NOMO-1 treated with dmso at 0.1 percent for 144 hours (cell line): ENCODE results near the gene B3GAT1.
"Not testable (repeated sequence)": the region's sequence is repeated elsewhere in the genome, so short reads cannot be mapped to it uniquely, and the experiment has no call there.

Experiments
- DNase-seq: peaks from one replicate; lab custom pipeline; 2025; ENCODE audit not compliant: unreplicated experiment; lab: John Stamatoyannopoulos, UW

B3GAT1 gene

DNA sequence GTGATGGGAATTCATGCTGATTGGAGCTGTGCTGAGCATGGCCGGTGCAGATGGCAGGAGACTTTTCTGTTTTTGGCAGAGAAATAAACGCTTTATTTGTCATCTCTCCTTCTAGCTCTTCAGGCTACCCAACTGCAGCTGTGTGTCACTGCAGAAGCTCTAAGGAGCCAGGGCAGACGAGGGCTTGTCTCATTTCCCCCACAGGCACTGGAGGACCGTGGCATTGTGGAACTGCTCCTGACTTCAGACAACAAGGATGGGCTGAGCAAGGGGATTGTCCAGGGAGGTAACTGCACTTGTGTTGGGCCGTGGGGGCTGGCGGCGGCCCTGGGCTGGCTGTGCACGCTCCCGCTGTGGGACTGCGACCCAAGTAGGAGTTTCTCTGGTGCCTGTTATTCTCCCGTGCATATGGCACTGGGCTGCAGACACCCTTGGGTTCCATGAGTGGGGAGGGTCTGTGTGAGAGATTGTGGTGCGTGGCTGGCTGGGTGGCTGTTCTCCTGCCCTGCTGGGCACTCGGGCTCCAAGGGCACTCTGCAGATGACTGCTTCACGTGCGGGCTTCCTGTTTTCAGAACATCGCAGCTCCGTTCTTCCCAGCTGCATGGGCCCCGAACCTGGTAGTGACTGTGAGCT is 53.1 kb downstream of the B3GAT1 start:
- DNase-seq: no peak

- no peak for DNase-seq
Observed at GRCh38 chr11:134358165-134358855, 53.7 kb downstream of the B3GAT1 start.

GRCh38 chr11:134357545-134357839 is 54.5 kb downstream of the B3GAT1 start:
- no peak for DNase-seq

- DNase-seq: no peak
Observed at GRCh38 chr11:134356656-134357544, 55.1 kb downstream of the B3GAT1 start.

- DNase-seq: no peak
Observed at GRCh38 chr11:134355656-134356055, 56.4 kb downstream of the B3GAT1 start.

- DNase-seq: no peak
Observed at GRCh38 chr11:134355136-134355535, 56.9 kb downstream of the B3GAT1 start.

DNA sequence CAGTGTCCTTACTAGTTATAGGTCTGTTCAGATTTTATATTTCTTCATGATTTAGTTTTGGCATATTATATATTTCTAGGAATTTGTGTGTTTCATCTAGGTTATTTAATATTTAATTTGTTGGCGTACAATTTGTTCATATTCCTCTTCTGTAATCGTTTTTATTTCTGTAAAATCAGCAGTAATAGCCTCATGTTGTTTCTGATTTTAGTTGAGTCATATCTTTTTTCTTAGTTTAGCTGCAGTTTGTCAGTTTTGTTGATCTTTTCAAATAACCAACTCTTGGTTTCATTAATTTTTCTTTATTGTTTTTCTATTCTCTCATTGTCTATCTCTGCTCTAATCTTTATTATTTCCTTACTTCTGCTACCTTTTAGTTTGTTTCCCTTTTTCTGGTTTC is 59.9 kb downstream of the B3GAT1 start:
- DNase-seq: no peak

GRCh38 chr11:134350381-134350780 is 61.7 kb downstream of the B3GAT1 start:
- no peak for DNase-seq

DNA sequence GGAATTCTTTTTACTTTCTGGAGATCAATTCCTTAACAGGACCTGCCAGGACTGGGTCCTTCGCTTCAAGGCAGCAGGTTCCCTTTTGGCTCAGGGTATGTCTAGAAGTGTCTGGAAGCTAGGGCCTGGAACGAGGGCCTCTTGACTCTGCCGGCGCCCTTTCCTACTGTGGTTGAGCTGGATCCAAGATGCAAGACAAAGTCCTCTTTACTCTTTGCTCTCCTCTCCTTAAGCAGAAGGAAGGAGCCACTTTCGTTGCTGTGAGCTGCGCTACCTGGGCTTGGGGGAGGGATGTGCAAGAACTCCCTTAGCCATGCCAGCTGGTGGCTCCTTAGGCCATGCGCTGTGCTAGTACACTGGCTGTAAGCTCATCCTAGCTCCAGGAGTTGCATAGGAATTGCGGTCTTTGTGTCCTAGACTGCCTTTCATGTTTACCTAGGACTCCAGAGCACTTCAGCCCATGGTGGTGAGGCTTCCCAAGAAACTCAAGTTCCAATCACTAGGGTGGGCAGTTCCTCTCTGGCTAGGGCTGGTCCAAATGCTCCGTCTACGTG is 62.2 kb downstream of the B3GAT1 start:
- no peak for DNase-seq

DNA sequence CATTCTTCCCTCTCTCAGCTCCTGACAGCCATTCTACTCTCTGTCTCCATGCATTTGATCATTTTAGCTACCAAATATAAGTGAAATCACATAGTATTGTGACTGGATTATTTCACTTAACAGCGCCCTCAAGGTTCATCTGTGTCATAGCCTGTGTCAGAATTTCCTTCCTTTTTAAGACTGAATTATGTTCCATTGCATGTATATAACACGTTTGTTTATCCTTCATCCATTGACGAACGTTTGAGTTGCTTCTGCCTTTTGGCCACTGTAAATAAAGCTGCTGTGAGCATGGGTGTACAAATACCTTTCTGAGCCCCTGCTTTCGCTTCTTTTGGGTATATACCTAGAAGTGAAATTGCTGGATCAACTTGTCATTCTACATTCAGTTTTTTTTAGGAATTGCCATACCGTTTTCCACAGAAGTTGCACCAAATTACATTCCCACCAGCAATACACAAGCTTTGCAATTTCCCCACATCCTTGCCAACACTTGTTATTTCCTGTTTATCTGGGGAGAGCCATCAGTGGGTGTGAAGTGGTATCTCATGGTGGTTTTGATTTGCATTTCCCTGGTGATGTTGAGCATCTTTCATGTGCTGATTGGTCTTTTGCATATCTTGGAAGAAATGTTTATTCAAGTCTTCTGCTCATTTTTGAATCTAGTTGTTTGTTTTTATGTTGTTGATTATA is 62.8 kb downstream of the B3GAT1 start:
- no peak for DNase-seq

DNA sequence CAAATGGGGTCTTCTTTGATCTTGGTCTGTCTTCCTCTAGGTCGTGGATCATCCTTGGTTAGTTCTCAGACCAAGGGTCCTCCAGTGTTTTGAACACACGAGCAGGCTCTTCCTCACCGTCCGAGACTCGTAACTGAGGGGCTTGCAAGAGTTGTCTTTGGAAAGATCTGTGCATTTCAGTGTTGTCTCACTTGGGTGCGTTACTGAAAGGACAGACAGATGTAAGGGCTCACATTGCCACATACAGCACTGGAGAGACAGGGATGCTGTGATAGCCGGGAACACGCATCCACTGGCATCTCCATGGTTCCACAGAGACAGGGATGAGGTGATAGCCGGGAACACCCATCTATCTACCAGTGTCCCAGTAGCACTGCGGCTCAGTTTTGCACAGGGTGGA is 64.6 kb downstream of the B3GAT1 start:
- no peak for DNase-seq

DNA sequence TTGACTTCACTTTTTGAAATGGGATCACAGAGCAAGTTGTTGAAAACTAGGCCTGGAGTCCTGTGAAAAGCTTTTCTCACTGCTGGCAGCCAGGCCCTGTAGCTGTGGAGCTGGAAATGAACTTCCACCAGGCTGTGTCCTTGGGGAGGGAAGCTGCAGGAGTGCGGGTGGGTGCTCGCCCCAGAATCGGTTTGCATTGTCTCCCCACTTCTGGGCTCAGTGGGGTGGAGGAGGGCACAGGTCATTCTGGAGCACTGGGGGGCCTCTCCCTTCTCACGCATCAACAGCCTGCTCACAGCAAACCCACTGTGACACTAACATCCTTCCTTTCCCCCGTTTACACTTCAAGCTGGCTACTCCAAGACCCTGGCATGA is 65.1 kb downstream of the B3GAT1 start:
- no peak for DNase-seq

GRCh38 chr11:134346101-134346975 is 65.7 kb downstream of the B3GAT1 start:
- DNase-seq: no peak

GRCh38 chr11:134345237-134345550 is 66.8 kb downstream of the B3GAT1 start:
- DNase-seq: no peak

- not testable (repeated sequence) for DNase-seq
Observed at GRCh38 chr11:134344497-134345236, 67.4 kb downstream of the B3GAT1 start.

DNA sequence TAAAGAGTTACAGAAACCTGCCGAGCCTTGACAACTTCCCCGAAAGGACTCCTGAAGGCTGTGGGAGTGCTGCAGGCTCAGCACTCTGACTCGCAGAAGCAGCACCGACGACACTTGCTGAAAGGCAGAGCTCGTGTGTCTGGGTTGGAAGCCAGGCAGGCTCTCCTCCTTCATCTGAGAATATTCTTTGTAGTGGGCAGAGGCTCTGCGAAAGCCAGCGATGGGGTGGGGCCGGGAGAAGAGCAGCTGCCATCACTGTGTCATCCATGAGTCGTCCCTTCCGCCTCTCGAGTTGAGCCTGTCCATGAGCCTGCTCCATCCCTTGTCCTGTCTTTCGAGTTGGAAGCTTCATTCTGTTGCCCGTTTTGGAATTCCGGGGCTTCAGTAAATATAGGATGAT is 68.4 kb downstream of the B3GAT1 start:
- DNase-seq: no peak

DNA sequence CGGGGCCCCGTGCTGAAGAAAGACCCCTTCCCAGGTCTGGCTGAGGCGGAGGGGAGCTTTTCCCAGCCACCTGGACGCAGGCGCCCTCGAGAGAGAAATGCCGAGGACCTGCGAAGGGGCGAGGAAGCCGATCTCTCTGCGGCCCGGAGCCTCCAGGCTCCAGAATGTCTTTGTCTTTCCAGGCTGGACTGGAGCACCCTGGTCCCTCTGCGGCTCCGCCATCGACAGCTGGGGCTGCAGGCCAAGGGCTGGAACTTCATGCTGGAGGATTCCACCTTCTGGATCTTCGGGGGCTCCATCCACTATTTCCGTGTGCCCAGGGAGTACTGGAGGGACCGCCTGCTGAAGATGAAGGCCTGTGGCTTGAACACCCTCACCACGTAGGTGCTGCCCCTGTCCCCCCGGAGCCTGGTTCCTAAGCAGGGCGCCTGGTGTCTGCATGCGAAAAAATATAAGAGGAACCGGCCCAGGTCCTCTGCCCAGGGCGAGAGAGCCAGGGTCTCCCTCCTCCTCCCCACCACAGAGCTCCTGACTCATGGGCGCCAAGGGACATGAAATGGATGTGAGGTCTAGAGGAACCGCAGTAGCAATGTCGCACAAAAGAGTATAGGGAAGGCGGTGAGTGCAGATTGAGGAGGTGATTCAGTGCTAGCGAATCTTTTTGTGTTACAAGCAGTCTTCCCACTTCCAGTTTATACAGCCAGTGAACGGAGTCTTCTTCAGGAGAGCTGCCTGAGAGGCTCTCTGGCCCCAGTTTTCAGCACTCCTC is 69.3 kb downstream of the B3GAT1 start:
- no peak for DNase-seq

- DNase-seq: no peak
Observed at GRCh38 chr11:134341805-134342571, 70.1 kb downstream of the B3GAT1 start.
